ENCODE measurements around the gene STRAP. TPM values are rescaled to one million over a fixed set of nuclear protein-coding genes. Genes with fewer than 3 reads are reported as not detected.
A peak's percentile ranks its signal among the peaks of the same experiment; 100 is the strongest.

Gene STRAP
- total and polyA plus RNA-seq, 8 donors: 20.9 to 197 (median 83.2) TPM

- WGBS, 5 donors: 32 to 44% (median 38%) methylated on average over 8 of the region's 8 CpGs
- DNase-seq: peak; percentile 38 to 87
- intact Hi-C loops (cut with DNase I; ENCODE audit: low total_unique reads): loop anchor here (5.0 to 10.0 kb wide), 2 partner anchors 82 to 269 kb away; no protein-coding TSS in a partner anchor
- Histone ChIP-seq H3K9me3 (no peaks in the 10 kb centered on the region), H3K36me3 (no peaks in the 10 kb centered on the region), H3K4me3 (no peak overlapping the region), H3K27me3 (peaks cover 0 to 7% (median 0%) of the 10 kb centered on the region in 3 donors), H3K4me1 (peaks cover 0 to 5% (median 0%) of the 10 kb centered on the region in 4 donors), H3K27ac (peak overlapping the region in 1 of 5 donors; percentile 5)
- TF ChIP-seq CTCF (IDR thresholded peaks at IDR 0.05) (peak in 5 of 7 experiments; percentile 47 to 84 (median 80)), POLR2AphosphoS5 (IDR thresholded peaks at IDR 0.05) (no peak)
These were observed 25.8 kb upstream of the STRAP start for GRCh38 chr12:15856097-15856982.

- H3K4me1 ChIP-seq: peaks cover 0 to 5% (median 0%) of the 10 kb centered on the region in 4 donors
- peaks cover 0 to 7% (median 0%) of the 10 kb centered on the region in 3 donors for H3K27me3 ChIP-seq
- 59 to 72% (median 69%) methylated on average over 2 of the region's 2 CpGs for WGBS, 5 donors
- no peaks in the 10 kb centered on the region for H3K36me3 ChIP-seq
- TF ChIP-seq EP300 (IDR thresholded peaks at IDR 0.05) (no peak), POLR2AphosphoS5 (IDR thresholded peaks at IDR 0.05) (no peak), POLR2A (IDR thresholded peaks at IDR 0.05) (no peak), CTCF (IDR thresholded peaks at IDR 0.05) (no peak)
- no peak overlapping the region for H3K27ac ChIP-seq
- H3K9me3 ChIP-seq: no peaks in the 10 kb centered on the region
- H3K4me3 ChIP-seq: no peak overlapping the region
- no peak for DNase-seq
- intact Hi-C loops (cut with DNase I; ENCODE audit: low total_unique reads): loop anchor here (5.0 to 10.0 kb wide), 2 partner anchors 84 to 271 kb away; no protein-coding TSS in a partner anchor
These were observed 23.8 kb upstream of the STRAP start for GRCh38 chr12:15858353-15858752.

- Histone ChIP-seq H3K4me1 (peaks cover 0 to 5% (median 0%) of the 10 kb centered on the region in 4 donors), H3K4me3 (no peak overlapping the region), H3K36me3 (no peaks in the 10 kb centered on the region), H3K9me3 (no peaks in the 10 kb centered on the region), H3K27me3 (peaks cover 0 to 7% (median 0%) of the 10 kb centered on the region in 3 donors), H3K27ac (no peak overlapping the region)
- no peak for DNase-seq
- WGBS, 5 donors: 66 to 70% (median 69%) methylated on average over 4 of the region's 4 CpGs
- no peak for TF ChIP-seq POLR2AphosphoS5 (IDR thresholded peaks at IDR 0.05)
- no peak for TF ChIP-seq POLR2A (IDR thresholded peaks at IDR 0.05)
- TF ChIP-seq EP300 (IDR thresholded peaks at IDR 0.05): no peak
- TF ChIP-seq CTCF (IDR thresholded peaks at IDR 0.05): no peak
- intact Hi-C loops (cut with DNase I; ENCODE audit: low total_unique reads): loop anchor here (5.0 to 10.0 kb wide), 2 partner anchors 84 to 272 kb away; no protein-coding TSS in a partner anchor
These were observed 23.1 kb upstream of the STRAP start for GRCh38 chr12:15859116-15859515.

- no peaks in the 10 kb centered on the region for H3K4me1 ChIP-seq
- 6 to 32% (median 19%) methylated on average over 1 of the region's 1 CpG for WGBS, 5 donors
- no peaks in the 10 kb centered on the region for H3K36me3 ChIP-seq
- TF ChIP-seq POLR2AphosphoS5 (IDR thresholded peaks at IDR 0.05): no peak
- TF ChIP-seq POLR2A (IDR thresholded peaks at IDR 0.05): no peak
- TF ChIP-seq CTCF (IDR thresholded peaks at IDR 0.05): no peak
- TF ChIP-seq EP300 (IDR thresholded peaks at IDR 0.05): no peak
- peaks cover 0 to 7% (median 0%) of the 10 kb centered on the region in 3 donors for H3K27me3 ChIP-seq
- DNase-seq: no peak
- intact Hi-C loops (cut with DNase I; ENCODE audit: low total_unique reads): no loop called here
- H3K4me3 ChIP-seq: no peak overlapping the region
- no peak overlapping the region for H3K27ac ChIP-seq
- H3K9me3 ChIP-seq: no peaks in the 10 kb centered on the region
These were observed 20.8 kb upstream of the STRAP start for GRCh38 chr12:15861404-15861803.
